HCT116 (cell line): Measurements from ENCODE around the gene DNAJC6.

Source experiments
- ATF3 ChIP-seq: IDR thresholded peaks from 2 replicates; pipeline ENCODE4 v1.6.1; 2012
- CTCF ChIP-seq, 3 experiments: fragments of 200-600 bp in 1 of 3; sonication (generic) in 1 of 3; IDR thresholded peaks in 2 of 3; conservative IDR thresholded peaks in 1 of 3; 2 replicates each; pipeline ENCODE4 v1.5.1; 2012 to 2017; ENCODE audit warnings: low read depth in 2 of 3, low read length in 2 of 3, antibody characterized with exemption in 1 of 3, borderline replicate concordance in 1 of 3, control low read depth in 1 of 3, mild to moderate bottlenecking in 1 of 3, mixed read lengths in 1 of 3, mixed run types in 1 of 3, moderate library complexity in 1 of 3; ENCODE audit not compliant: insufficient read depth in 1 of 3
- ELF1 ChIP-seq: IDR thresholded peaks from 2 replicates; pipeline ENCODE4 v1.6.1; 2012; ENCODE audit warnings: low read depth, borderline replicate concordance
- EZH2 ChIP-seq: fragments of 200-600 bp; sonication (generic); IDR thresholded peaks from 2 replicates; pipeline ENCODE4 v1.6.1; 2017; ENCODE audit warnings: antibody characterized with exemption, mixed run types
- MAX ChIP-seq: IDR thresholded peaks from 2 replicates; pipeline ENCODE4 v1.6.1; 2012
- REST ChIP-seq: IDR thresholded peaks from 2 replicates; pipeline ENCODE4 v1.6.1; 2012; ENCODE audit warnings: low read depth
- SIN3A ChIP-seq: IDR thresholded peaks from 2 replicates; pipeline ENCODE4 v1.6.1; 2012; ENCODE audit warnings: low read depth

GRCh38 chr1:65276197-65276939 lies 33.0 kb upstream of the DNAJC6 start:
- TF ChIP-seq SIN3A (no peak), ATF3 (no peak), EZH2 (no peak), CTCF (IDR thresholded peaks at IDR 0.05 in 2 of 3, conservative IDR thresholded peaks at IDR 0.05 in 1 of 3; ENCODE audit: borderline replicate concordance in 1 of 3, insufficient read depth in 1 of 3, low read depth in 2 of 3, low read length in 2 of 3) (no peak), REST (no peak), MAX (no peak), ELF1 (no peak)
